Measurements from ENCODE around the gene ONECUT3. TPM values are rescaled to one million over a fixed set of nuclear protein-coding genes. Genes with fewer than 3 reads are reported as not detected.
"Not testable (repeated sequence)": the region's sequence is repeated elsewhere in the genome, so short reads cannot be mapped to it uniquely, and the experiment has no call there.

ONECUT3 gene
- not detected for total RNA-seq

DNA sequence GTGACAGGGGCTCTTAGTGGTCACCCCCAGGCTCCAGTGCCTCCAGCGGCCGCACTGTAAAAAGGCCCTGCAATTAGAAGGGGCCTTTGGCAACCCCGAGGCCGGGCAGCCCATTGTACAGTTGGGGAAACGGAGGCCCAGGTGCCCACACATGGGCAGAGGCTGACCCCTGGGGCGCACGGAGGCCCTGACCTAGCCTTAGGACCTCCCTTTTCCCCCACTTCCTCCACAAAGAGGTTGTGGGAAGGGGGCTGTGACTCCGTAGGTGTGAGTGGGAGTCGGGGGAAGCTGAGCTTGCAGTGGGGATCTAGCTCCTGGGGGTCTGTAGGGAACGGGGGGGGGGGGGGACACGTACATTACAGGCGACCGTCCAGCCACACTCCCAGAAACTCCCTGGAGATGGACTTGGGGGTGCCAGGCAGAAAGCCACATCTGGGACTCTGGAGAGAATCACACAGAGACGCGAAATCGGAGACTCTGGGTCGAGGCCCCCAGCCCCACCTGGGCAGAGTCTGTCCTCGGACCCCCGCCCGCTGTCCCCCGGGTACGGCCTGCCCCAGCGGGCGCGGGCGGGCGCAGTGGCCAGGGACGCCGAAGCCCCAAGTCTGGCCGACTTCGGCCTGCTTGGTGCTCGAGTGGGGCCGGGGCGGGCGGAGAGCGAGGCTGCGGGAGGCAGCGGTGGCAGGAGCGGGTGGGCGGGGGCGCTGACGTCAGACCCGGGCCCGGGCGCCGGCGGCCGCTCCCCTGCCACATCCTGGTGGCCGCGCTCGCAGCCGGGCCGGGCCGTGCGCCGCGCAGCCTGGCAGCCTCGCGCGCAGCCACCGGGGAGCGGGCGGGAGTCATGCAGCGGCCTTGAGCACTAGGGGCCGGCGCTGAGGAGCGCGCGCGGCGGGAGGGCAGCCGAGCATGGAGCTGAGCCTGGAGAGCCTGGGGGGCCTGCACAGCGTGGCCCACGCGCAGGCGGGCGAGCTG is at the start of gene ONECUT3:
TSS of gene ONECUT3 (plus strand) at position 750 of the 972 bp plus-strand sequence. CDS start at position 907, 157 bp downstream.
- POLR2A ChIA-PET, result no interaction called here

GRCh38 chr19:1704339-1704738 is 49.0 kb upstream of the ONECUT3 start:
- POLR2A ChIA-PET, result no interaction called here
- CTCF ChIA-PET, result no interaction called here

More for the DNA sequence above, at the start of gene ONECUT3:
- CTCF ChIA-PET, result no interaction called here

DNA sequence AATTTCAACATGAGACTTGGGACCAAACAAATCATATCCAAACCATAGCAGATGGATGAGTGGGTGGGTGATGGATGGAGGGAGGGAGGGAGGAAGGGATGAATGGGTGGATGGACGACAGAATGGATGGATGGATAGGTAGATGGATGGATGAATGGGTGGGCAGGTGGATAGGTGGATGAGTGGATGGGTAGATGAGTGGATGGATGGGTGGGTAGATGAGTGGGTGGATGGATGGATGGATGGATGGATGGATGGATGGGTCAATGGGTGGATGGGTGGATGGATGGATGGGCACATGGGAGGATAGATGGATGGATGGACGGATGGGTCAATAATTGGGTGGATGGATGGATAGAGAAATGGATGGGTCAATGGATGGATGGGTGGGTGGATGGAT is 47.9 kb upstream of the ONECUT3 start:
- CTCF ChIA-PET, result no interaction called here
- POLR2A ChIA-PET, result no interaction called here

GRCh38 chr19:1706646-1707045 is 46.7 kb upstream of the ONECUT3 start:
- POLR2A ChIA-PET, CTCF ChIA-PET: not testable (repeated sequence)

DNA sequence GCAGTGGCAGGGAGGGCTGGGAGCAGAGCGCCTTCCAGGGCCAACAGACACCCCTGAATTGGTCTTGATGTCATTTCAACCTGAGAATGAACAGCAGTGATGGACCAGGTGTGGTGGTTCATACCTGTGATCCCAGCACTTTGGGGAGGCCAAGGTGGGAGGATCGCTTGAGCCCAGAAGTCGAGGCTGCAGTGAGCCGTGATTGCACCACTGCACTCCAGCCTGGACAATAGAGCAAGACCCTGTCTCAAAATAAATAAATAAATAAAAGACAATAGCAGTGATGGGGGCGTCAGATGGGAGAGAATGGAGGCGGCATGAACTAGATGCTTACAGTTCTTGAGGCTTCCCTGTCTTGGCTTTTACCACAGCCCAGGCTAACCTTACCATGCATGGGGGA is 46.1 kb upstream of the ONECUT3 start:
- ChIA-PET CTCF (interaction anchor here (1.0 kb wide), 1 partner anchor 59 kb away, joined by 3 read pairs; no protein-coding TSS in a partner anchor), POLR2A (no interaction called here)

- ChIA-PET CTCF (no interaction called here), POLR2A (interaction anchor here (0.6 kb wide), 1 partner anchor 311 kb away, joined by 3 read pairs; no protein-coding TSS in a partner anchor)
Observed at GRCh38 chr19:1713170-1713569, 40.1 kb upstream of the ONECUT3 start.

DNA sequence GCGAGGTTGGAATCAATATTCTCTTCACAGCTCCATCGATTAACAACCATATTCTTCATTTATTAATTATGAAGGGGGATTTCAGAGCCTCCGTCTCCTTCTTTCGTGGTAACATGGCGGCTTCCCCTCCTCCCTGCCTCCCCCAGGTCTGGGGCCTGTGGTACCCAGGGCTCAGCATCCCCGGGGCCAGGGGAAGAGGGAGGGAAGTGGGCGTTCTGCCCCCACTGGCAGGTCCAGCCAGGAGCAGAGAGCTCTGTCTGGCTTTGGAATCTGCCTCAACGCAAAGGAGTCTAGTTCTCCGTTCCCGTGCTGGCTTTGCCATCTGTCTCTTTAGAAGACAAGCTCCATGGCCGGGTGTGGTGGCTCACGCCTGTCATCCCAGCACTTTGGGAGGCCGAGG is 37.8 kb upstream of the ONECUT3 start:
- ChIA-PET POLR2A (interaction anchor here (0.5 kb wide), 1 partner anchor 371 kb away, joined by 6 read pairs; no protein-coding TSS in a partner anchor), CTCF (no interaction called here)

DNA sequence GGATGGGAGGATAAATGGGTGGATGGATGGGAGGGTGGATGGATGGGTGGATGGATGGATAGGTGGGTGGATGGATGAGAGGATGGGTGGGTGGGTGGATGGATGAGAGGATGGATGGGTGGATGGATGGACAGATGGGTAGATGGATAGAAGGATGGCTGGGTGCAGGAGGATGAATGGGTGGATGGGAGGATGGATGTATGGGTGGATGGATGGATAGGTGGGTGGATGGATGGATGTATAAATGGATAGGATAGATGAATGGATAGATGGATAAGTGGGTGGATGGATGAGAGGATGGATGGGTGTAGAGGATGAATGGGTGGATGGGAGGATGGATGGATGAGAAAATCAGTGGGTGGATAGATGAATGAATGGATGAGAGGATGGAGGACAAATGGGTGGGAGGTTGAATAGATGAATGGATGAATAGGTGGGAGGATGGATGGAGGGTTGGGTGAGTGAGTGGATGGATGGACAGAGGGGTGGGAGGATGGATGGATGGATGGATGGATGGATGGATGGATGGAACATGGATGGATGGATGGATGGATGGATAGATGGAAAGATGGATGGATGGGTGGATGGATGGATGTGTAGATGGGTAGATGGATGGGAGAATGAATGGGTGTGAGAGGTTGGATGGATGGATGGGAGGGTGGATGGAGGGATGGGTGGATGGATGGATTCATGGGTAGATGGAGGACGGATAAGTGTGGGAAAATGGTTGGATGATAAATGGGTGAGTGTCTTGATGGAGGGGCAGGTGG is 35.9 kb upstream of the ONECUT3 start:
- ChIA-PET POLR2A (no interaction called here), CTCF (no interaction called here)

DNA sequence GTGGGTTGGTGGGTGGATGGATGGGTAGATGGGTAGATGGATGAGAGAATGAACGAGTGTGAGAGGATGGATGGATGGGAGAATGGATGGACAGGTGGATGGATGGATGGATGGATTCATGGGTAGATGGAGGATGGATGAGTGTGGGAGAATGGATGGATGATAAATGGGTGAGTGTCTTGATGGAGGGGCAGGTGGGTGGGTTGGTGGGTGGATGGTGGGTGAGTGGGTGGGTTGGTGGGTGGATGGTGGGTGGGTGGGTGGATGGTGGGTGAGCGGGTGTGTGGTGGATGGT is 35.4 kb upstream of the ONECUT3 start:
- POLR2A ChIA-PET, result no interaction called here
- CTCF ChIA-PET, result no interaction called here

DNA sequence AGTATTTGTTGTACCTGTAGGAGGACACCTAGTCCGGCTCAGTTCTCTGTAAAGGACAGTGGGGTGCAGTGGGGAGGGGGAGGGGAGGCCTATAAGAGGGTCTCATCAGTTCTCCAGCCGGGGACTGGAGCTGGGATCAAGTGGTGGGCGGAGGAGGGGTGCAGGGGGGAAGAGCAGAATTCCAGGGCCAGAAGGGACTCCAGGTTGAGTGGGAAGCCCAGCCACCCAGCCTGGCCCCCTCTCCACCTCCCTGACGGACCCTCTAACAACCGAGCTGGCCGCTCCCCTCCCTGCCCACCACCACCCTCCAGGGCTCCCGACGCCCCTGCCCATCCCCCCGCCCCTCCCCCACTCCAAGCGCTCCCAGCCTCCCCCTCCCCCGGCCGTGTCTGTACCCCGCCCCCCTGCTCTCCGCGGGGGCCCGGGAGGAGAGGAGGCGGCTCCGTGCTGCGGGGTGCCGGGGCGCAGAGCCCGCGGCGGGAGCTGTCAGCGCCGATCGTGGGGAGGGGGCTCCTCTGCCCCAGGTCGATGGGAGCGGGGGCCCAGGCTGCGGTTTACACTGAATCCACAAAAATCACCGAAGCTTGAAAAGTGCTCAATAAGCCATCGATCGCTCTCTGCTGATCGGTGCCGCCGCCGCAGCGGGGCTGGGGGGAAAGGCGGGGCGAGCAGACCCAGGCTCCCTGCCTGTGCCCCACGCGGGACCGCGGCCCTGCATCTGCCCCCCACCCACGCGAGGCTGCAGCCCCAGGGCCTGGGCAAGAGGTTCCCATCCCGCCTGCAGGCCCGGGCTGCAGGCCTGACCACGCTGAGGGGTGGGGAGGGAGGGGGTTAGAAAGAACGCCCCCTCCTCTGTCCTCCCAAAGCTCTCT is 34.6 kb upstream of the ONECUT3 start:
- POLR2A ChIA-PET, result no interaction called here
- CTCF ChIA-PET, result no interaction called here

DNA sequence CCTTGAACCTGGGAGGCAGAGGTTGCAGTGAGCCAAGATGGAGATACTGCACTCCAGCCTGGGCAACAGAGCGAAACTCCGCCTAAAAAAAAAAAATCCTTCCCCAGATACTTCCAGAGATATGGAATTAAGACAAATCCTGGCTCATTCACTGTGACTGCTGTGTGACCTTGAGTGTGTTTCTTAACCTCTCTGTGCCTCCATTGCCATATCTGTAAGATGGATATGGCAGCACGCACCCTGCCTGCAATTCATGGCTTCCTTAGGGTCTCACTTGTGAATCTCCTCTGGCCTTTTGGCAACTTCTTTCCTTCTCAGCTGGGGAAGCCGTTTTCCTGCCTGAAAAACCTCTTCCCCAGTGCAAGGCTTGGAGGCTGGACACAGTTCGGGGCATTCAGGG is 33.8 kb upstream of the ONECUT3 start:
- CTCF ChIA-PET, result no interaction called here
- POLR2A ChIA-PET, result no interaction called here

- POLR2A ChIA-PET, result no interaction called here
- CTCF ChIA-PET, result no interaction called here
Observed at GRCh38 chr19:1720237-1720636, 33.1 kb upstream of the ONECUT3 start.

DNA sequence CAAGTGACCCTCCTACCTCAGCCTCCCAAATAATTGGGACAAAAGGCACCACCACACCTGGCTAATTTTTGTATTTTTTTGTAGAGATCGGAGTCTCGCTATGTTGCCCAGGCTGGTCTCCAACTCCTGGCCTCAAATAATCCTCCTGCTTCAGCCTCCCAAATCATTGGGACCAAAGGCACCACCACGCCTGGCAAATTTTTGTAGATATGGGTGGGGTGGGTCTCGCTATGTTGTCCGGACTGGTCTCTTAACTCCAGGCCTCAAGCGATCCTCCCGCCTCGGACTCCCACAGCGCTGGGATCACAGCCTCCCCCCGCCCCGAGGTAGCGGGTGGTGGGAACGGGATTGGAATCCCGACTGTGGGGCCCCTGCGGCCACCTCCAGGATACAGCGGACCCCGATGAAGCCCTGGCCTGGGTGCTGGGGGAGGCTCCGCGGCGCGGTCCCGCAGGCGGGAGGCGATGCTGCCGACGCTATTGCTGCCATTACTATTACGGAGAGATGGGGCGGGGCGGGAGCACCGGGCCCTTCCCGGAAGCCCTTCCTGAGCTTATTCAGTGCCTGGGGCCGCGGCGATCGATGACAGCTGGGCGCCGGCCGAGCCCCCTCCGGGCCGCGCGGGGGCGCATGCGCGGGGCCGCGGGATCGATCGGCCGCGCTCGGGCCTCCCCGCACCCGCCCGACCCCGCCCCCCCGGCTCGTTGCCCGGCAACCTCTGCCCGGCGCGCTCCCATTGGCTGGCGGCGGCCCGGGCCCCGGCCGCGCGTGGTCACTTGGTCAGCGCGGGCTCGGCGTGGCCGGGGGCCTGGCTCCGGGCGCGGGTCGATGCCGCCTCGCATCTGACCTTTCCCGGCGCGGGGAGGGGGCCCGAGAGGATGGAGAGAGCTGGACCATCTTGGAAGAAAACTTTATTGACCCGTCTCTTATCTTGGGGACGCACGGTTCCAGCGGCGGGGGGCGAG is 27.9 kb upstream of the ONECUT3 start:
- ChIA-PET CTCF (interaction anchor here (0.5 kb wide), 1 partner anchor 64 kb away, joined by 3 read pairs; no protein-coding TSS in a partner anchor), POLR2A (no interaction called here)

GRCh38 chr19:1728816-1729567 is 24.3 kb upstream of the ONECUT3 start:
- ChIA-PET CTCF (no interaction called here), POLR2A (no interaction called here)

GRCh38 chr19:1729568-1729925 is 23.8 kb upstream of the ONECUT3 start:
- ChIA-PET CTCF (no interaction called here), POLR2A (no interaction called here)

GRCh38 chr19:1730157-1730556 is 23.1 kb upstream of the ONECUT3 start:
- POLR2A ChIA-PET, result no interaction called here
- CTCF ChIA-PET, result no interaction called here

DNA sequence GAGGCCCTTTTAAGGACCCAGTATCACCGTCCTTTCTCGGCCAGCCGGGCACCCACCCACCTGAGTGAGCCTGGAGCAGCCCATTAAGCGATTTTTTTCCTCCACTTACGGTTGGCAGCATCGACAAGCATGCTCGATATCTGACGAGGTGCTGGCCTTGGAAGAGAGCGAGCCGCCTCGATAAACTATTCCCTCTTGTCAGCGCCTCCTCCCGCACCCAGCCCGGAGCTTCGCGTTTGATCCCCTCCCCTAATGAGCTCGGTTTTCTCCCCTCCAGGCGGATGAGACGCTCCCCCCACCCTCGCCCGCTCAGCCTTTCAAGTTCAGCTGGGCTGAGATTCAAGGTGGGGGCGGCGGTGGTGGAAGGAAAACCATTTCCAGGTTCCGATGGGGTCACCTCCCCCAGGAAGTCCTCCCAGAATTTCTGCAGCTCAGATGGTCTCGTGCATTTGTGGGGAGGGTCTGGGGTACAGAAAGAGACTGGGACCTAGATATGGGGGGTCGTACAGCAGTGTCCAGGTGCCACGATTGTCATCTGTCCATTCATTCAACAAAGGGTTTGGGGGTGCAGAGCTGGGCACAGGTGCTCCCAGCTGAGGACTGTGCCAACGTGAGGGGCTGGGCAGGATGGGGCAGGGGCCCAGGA is 18.9 kb upstream of the ONECUT3 start:
- ChIA-PET CTCF (no interaction called here), POLR2A (no interaction called here)

- CTCF ChIA-PET, result no interaction called here
- POLR2A ChIA-PET, result no interaction called here
Observed at GRCh38 chr19:1736280-1736679, 17.0 kb upstream of the ONECUT3 start.
